Urothelium cell line (cell line): Measurements from ENCODE around the gene USH2A.
A peak's percentile ranks its signal among the peaks of the same experiment; 100 is the strongest.
"Not testable (repeated sequence)": the region's sequence is repeated elsewhere in the genome, so short reads cannot be mapped to it uniquely, and the experiment has no call there.

ENCODE experiments used
- DNase-seq: peaks from one replicate; pipeline ENCODE4 v3.0.0; 2011; ENCODE audit warnings: low spot score, mixed read lengths
- FAIRE-seq: peaks from 2 replicates; lab custom pipeline; 2011; peaks lifted over from hg19 to GRCh38; lab: Jason Lieb, UNC

USH2A gene

DNA sequence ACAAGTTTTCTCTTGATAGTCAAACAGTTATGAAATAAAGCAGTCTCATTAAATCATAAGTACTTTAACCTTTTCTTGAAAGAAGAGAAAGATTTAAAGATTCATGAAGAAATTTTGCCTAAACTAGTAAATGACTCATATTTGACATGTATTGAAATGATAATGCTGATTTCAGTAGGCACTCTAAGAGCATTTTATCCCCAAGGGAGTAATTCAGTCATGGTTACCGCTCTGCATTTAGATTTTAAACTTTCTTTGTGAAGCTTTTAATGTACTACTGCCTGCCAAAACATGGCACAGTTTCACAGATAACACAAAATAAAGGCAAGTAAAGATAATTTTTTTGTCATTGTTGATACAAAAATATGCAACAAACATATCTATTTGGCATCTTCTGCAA is 6.8 kb downstream of the USH2A start:
- DNase-seq (no peak), FAIRE-seq (no peak)

DNA sequence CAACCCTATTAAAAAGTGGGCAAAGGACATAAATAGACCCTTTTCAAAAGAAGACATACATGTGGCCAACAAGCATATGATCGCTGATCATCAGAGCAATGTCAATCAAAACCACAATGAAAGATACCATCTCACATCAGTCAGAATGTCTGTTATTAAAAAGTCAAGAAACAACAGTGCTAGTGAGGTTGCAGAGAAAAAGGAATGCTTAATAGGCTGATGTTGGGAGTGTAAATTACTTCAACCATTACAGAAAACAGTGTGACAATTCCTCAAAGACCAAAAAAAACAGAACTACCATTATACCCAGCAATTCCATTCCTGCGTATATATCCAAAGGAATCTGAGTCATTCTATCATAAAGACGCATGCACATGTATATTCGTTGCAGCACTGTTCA is 13.2 kb downstream of the USH2A start:
- FAIRE-seq = no peak

DNA sequence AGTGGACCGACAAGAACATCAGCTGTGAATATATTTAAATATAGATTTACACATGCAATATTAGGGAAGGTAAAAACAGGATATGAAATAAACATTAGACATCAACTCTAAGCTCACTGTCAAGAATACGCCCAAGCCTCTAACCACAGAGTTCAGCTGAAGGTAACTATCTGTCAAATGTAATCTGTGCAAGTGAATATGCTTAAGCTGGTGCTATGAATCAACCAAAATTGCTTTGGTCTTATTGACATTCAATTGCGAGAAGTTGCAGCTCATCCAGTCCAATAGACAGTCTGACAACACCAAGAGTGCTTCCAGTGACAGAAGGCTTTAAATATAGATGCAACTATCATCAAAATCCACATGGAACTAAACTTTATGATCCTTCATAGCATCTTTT is 32.3 kb downstream of the USH2A start:
- DNase-seq (no peak), FAIRE-seq (no peak)

More for the DNA sequence above, 13.2 kb downstream of the USH2A start:
- no peak for DNase-seq

DNA sequence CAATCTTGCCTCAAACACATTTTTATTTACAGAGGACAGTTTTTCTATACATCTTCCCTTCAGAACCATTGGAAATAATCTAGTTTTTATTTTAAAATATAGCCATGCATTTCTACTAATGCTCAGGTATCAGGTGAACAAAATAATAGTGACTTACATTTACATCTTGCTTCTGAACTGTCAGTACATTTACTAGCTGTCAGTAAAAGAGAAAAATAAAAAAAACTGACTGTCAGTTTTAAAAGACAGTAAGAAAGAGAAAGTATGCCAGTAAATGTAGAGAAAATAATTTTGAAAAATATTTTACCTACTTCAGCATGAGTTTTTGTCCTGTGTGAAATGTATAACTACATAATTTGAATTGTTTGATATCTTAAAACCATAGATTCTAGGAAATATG is 33.5 kb downstream of the USH2A start:
- no peak for FAIRE-seq
- no peak for DNase-seq

DNA sequence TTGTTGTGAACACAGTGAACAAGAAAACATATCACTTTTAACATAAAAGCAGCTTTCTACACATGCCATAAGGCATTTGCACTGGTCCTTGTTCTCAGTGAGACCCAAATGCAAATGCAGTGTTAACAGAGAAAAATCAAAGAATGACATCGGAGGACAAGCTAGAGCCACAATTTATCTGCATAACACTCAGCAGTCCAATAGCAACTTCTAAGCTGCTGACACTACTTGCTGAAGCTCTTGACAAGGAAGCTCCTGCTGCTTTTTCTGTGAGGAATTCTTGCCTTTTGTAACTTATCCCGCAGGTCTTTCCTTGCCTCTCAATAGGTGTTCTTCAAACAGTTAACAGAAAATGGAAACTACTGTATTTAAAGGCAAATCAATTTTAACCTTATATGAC is 34.7 kb downstream of the USH2A start:
- FAIRE-seq = no peak
- DNase-seq = no peak

DNA sequence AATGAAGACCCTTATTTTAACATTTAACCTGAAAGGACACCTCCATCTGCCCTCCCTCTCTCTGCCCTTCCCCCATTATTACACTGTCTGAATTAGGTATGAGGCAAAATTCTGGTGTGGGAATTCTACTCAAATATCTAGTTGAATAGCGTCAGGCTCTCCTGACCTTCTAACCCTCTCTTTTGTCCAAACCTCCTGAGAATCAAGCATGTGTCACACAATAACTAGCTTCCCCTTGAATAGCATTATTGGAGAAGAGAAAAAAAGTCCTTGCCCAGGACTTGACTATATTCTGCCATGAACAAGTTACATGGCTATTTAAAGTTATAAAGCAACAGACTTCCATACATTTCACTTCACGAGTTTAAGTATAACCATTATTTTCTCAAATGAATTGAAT is 35.5 kb downstream of the USH2A start:
- FAIRE-seq (no peak), DNase-seq (no peak)

DNA sequence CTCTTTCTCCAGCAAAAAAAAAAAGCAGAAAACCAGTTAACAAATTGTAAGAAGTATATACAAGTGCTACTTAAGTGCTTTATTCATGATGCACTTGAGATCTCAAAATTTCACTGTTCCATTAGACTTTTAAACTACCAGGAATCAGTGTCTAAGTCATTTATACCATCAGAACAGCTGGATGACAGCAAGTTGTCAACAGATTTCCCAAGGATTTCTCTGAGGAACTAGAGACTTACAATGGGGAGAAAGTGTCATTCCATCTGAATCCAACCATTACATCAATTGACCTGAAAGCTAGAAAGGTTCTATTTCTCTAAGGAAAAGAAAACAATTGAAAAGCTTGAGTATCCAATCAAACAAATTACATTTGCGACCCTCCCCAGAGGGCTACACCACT is 43.8 kb downstream of the USH2A start:
- FAIRE-seq (no peak), DNase-seq (no peak)

DNA sequence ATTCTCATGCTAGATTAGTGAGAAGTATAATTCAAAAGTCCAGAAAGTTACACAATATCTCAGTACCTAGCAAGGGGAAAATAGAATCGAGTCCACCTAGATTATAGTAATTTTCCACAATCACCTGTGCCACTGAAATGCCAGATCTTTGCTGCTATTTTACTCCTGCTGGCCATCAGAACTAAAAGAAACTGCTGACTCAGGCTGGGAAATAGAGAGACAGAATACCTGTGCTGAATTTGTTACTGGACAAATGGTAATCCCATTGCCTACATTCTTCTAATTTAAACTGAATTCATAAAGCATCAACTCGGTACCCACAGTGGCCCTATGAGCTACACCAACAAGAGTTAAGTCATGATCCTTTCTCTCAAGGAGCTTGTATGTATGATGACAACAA is 55.0 kb downstream of the USH2A start:
- DNase-seq = no peak

DNA sequence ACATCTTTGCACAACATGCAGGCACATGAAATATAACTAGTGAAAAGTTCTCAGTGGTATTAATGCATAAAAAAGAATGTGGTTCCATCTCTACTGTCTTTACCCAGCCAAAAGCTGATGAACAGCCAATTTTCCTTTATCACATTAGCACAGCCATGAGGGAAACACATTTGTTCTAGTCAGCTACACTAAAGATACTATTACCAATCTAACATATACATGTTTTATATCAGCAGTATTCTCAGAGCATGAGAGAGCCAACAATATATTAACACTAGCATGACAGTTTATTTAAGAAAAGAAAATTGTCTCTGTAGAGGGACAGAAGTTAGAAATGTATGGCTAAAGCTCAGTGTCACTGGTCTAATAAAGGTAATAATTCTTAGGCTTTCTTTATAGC is 56.3 kb downstream of the USH2A start:
- DNase-seq (no peak), FAIRE-seq (no peak)

More for the DNA sequence above, 55.0 kb downstream of the USH2A start:
- no peak for FAIRE-seq

DNA sequence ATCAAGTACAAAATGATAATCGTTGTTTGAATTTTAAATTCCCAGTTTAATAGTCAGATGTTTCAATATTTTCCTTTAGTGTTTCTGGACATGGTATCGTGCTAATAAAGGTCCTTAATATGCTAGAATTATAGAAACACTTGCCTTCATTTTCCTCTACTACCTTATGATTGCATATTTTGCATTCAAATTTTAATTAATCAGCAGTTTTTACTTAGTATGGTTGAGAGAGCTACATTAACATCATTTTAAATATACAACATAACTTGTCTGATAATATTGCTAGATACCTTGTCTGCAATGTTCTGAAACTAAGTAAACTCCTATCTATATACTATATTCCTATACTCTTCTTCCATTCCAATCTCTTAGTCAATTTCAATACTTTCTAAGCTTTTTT is 66.3 kb downstream of the USH2A start:
- FAIRE-seq (no peak), DNase-seq (no peak)

DNA sequence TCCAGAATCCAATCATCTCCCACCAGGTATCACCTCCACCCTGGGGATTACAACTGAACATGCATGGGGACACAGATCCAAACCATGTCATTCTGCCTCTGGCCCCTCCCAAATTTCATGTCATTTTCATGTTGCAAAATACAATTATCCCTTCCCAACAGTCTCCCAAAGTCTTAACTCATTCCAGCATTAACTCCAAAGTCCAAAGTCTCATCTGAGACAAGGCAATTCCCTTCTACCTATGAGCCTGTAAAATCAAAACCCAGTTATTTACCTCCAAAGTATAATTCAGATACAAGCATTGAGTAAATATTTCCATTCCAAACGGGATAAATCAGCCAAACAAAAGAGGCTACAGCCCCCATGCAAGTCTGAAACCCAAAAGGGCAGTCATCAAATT is 73.1 kb downstream of the USH2A start:
- no peak for DNase-seq
- no peak for FAIRE-seq

DNA sequence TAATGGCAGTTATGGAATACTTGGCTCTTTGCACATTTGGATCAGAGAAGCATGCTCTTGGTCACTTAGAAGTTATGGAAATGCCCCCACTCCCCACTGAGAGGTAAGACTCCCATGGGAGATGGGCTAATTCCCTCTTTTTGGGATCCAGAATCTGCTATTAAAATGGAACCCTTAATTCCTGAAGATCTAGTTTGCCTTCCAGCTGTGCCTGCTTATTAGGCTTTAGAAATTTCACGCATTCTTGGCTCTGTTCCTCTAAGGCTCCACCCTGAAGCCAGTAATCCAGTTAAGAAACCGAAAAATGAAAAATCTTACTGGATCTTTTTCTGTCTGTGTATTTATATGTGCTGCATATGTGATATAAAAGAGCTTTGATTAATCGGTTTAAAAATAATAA is 76.7 kb downstream of the USH2A start:
- DNase-seq = no peak
- no peak for FAIRE-seq

DNA sequence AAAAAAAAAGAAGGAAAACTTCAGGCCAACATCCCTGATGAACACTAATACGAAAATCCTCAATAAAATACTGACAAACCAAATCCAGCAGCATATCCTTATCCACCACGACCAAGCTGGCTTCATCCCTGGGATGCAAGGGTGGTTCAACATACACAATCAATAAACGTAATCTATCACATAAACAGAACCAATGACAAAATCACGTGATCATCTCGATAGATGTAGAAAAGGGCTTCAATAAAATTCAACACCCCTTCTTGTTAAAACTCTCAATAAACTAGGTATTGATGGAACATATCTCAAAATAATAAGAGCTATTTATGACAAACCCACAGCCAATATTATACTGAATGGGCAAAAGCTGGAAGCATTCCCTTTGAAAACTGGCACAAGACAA is 82.7 kb downstream of the USH2A start:
- not testable (repeated sequence) for FAIRE-seq, DNase-seq

DNA sequence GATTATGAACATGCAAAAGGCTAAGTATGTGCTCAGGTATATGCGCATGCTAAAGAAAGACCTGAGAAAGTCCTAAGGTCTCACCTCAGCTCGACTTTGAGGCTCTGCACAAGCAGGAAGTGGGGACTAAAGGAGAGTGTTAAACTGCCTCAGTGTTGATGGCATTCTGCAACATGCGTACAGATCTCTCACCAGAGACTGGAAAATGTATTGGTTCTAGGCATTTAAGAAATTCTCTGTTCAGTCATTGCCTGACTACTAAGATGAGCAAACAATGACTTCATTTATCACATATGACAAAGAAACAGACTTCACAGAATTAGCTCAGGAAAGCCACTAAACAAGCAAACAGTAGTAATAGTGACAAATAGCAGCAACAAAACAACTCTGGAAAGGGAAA is 90.8 kb downstream of the USH2A start:
- FAIRE-seq = no peak
- no peak for DNase-seq

DNA sequence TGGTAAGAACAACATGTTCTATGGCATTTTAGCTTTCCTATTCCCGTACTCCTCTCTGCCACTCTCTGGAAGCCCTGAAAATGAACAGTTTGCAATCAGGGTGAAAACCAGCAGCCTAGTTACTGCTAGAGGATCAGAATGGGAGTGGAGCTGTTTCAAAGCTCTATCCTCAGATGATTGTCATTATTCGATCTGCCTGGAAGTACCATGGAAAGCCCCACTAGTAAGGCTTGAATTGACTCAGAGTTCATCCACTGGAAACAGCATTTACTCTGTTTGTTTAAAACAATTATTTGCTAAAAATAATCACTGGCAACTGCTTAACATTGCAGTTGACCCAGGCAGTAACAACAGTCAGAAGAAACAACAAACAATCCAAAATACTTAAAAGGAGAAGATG is 91.2 kb downstream of the USH2A start:
- DNase-seq (no peak), FAIRE-seq (no peak)

DNA sequence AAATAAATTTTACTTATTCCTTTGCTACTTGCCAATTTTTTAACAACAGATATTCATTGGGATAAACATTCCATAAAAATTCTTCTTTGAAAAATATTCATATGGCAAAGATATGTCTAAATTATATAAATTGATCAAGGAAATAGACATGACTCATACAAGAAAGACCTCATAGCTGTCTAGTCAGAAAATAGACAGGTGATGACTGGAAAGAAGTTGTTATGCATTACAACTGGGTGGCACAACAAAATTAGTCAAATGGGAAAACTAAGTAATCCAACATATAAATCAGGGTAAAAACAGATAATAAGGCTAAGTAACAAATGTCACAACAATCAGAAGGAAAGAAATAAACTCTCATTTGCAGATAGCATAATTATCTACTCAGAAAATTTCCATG is 92.0 kb downstream of the USH2A start:
- DNase-seq (no peak), FAIRE-seq (no peak)

DNA sequence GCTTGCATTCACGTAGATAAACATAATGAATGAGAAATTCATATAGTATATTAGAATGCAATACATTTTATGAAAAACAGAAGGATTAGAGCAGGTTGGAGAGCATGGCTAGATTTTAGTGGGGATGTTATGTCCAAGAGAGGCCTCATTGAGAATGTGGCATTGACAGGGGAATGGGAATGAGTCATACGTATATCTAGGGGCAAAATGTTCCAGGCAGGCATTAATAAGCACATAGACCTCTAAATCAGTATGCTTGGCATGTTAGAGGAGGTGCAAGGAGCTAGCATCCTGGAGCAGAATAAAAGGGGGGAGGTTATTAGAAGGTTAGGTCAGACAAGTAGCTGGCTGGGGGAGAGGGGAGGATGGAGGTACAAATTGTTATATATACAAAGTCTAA is 93.0 kb downstream of the USH2A start:
- DNase-seq = peak; percentile 16
- no peak for FAIRE-seq

DNA sequence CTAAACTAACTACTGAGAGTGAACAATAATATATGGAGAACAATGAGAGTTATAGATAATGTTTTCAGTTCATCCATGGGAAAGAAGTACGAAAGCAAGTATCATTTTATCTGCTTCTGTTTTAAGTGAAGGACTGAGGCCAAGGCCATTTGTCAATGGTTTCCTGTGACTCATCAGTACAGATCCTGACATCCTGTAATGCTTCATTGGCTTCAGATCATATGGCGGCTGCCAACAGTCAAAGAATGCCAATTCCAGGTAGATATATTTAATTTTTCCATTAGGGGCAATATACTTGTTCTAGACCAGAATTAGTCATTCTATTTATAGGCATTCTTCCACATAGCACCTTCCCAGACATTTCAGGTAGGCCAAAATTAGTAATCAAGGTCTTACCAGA is 97.3 kb downstream of the USH2A start:
- no peak for DNase-seq
- no peak for FAIRE-seq

DNA sequence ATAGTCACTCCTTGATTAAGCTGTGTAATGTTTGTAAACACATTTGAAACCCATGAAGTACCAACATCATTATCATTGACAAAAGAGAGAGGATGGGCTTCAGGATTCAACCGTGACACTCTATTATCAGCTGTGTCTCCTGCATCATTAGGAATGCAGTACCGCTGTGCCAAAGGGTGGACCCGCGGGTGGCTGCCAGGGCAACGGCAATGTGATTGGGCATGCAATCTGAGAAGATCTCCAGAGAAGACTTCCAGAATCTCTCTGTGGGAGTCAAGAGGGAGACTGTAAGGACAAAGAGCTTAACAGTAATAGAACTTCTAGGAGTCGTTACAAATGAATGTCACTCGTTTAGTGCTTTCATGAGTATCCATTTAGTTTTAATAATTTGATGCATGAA is 97.9 kb downstream of the USH2A start:
- DNase-seq (no peak), FAIRE-seq (no peak)

DNA sequence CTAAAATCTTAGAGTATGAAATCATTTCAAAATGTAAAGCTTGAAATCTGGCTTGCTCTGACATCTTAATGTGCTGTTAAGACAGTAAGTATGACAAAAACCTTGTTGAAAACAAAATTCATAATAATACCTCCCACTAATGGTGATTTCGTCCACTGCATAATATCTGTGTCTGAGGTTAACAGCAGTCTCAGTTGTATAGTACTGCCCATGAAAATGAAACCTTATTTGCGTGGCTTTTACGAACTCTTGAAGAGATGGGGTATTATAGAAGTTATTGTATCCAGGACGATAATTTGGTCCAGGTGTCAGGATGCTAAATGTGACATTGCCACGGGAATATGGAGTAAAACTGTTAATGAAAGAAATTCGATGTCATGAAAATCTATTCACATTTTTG is 99.9 kb downstream of the USH2A start:
- FAIRE-seq (no peak), DNase-seq (no peak)

DNA sequence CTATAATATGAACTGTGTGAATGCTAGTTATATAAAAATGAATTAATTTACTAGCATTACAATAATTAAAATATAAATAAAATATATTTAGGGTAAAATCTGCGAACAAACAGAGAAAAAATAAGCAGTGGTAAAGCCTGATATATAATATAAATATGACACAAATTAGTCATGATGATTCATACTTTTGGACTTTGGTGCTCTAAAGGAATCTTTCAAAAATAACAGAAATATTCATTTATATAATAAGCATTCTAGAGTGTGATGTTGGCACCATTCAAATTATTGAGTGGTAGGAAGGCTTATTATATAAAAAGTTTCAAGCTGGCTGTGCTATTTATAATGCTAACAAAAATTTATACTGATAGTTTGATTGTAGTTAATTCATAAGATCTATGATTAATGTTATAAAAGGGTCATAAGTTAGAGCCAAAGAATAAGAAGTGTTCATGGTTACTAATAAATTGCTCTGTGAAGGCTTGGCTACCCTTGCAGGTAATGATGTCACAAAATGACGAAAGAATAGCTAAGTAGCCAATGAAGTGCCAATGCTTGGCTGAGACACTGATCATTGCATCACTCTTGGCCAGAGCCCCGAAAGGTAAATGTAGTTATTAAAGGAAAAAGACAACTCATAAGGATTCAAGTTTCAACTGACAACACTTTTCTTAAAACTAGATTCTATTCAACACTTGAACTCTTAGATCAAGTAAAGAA is 108.7 kb downstream of the USH2A start:
- FAIRE-seq (no peak), DNase-seq (no peak)

DNA sequence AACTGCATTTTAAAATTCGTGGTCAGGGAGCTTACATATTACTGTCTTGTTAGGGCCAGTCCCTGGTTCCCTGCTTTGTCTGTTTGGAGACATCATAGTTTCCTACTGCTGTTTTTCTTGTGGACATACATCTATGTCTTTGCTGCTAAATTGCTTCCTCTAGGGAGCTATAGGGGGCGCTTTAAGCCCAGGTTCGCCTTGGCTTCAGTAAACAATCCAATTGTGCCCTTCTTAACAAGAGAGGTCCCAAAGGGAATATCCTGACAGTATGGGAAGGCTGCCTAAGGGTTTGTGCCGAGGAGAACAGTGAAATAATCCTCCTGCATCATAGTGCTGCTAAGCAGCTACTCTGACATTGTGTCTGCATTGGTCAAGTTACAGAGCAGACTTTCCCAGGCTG is 112.5 kb downstream of the USH2A start:
- no peak for FAIRE-seq

DNA sequence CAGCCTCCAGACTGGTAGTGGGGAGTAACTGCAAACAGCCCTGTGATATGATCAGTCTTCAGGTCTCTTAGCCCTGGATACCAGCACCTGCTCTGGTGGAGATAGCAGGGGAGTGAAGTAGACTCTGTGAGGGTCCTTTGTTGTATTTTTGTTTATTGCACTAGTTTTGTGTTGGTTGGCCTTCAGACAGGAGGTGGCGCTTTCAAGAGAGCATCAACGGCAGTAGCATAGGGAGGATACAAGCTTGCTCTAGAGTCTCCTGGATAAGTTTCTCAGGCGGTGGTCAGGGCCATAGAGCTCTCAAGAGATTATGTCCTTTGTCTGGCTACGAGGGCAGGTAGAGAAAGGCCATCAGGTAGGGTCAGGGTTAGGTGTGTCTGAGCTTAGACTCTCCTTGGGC is 116.4 kb downstream of the USH2A start:
- FAIRE-seq = no peak

More for the DNA sequence above, 112.5 kb downstream of the USH2A start:
- no peak for DNase-seq

More for the DNA sequence above, 116.4 kb downstream of the USH2A start:
- DNase-seq = no peak
